Activated CD4-positive, alpha-beta T cell treated with anti-CD3 and anti-CD28 coated beads, Interleukin-2, amount 10 ng/mL, durations not matched to agents 24 days and 14 days (primary cell): ENCODE measurements around the gene TMEM225B. TPM values are rescaled to one million over a fixed set of nuclear protein-coding genes. Genes with fewer than 3 reads are reported as not detected.
A peak's percentile ranks its signal among the peaks of the same experiment; 100 is the strongest.
"Not testable (repeated sequence)": the region's sequence is repeated elsewhere in the genome, so short reads cannot be mapped to it uniquely, and the experiment has no call there.

ENCODE experiments used
- DNase-seq: peaks from one replicate; pipeline ENCODE4 v3.0.0; 2022
- H3K27ac Mint-ChIP-seq: one replicate; pipeline ENCODE4 v1.8.0; 2022; ENCODE audit warnings: mild to moderate bottlenecking, mixed read lengths
- H3K27me3 Mint-ChIP-seq: one replicate; pipeline ENCODE4 v1.8.0; 2022; ENCODE audit warnings: mixed read lengths
- H3K36me3 Mint-ChIP-seq: one replicate; pipeline ENCODE4 v1.8.0; 2022; ENCODE audit warnings: low read depth, mild to moderate bottlenecking, mixed read lengths
- H3K4me1 Mint-ChIP-seq: one replicate; pipeline ENCODE4 v1.8.0; 2021; ENCODE audit warnings: mixed read lengths
- H3K4me3 Mint-ChIP-seq: one replicate; pipeline ENCODE4 v1.8.0; 2022; ENCODE audit warnings: mild to moderate bottlenecking, moderate library complexity, mixed read lengths
- H3K9me3 Mint-ChIP-seq: one replicate; pipeline ENCODE4 v1.8.0; 2021; ENCODE audit warnings: mixed read lengths
- intact Hi-C: fragments of 100-400 bp; cut with micrococcal nuclease; formaldehyde crosslinking; loops from one replicate; pipeline ENCODE4 v1.15.1; 2023
- total RNA-seq: library from RNA; stranded (reverse); gene quantifications from 2 replicates; pipeline ENCODE4 v1.2.3, GENCODE V29; 2022

Gene TMEM225B
- total RNA-seq, 1 donor from 2014 or later = 0.61 TPM

DNA sequence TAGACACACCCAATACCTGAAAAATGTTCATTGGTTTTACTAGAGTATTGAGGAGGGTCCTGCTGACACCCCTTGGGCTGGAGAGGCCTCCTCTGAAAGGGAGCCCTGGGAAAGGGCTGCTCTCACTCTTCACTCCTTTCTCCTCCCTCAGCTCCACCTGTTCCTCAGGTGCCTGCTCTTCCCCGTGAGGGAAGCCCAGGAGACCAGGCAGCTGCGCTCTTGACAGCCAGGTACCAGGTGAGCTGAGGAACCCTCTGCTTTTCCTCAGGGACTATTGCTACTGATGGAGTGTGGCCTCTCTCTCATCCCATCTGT lies 36.4 kb upstream of the TMEM225B start:
- H3K4me1 Mint-ChIP-seq = peaks cover 44% of the 10 kb centered on the region
- H3K36me3 Mint-ChIP-seq = peaks cover 64% of the 10 kb centered on the region
- H3K4me3 Mint-ChIP-seq = no peak overlapping the region
- intact Hi-C loops = no loop called here
- no peak for DNase-seq
- no peaks in the 10 kb centered on the region for H3K9me3 Mint-ChIP-seq
- no peaks in the 10 kb centered on the region for H3K27me3 Mint-ChIP-seq
- H3K27ac Mint-ChIP-seq = no peak overlapping the region

DNA sequence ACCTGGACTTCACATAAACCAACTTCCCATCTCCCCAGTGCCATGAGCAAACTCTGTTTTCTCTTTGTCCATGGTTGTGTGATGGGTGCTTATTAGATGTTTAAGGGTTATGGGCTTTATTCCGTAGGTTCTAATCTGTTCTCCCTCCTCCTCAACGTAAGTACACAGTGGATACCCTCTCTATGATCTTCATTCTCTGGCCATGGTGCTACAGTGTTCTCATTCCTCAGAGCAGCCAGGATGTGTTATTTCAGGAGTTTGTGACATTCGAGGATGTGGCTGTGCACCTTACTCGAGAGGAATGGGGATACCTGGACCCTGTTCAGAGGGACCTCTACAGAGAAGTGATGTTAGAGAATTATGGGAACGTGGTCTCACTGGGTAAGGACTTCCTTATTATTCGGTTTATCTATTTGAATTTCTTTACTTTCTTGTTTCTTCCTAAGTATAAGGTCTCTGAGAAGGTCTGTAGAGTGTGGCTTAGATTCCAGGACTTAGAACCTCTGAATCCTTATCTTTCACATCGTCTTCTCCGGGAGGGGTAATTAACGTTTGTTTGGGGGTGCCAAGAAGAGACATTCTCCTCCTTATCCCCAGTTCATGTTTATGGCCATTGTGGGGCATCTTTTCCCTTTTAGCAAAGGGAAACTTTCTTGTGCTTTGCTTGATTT lies 35.8 kb upstream of the TMEM225B start:
- Mint-ChIP-seq H3K36me3 (peaks cover 60% of the 10 kb centered on the region), H3K27ac (peak overlapping the region; percentile 77), H3K4me3 (peak overlapping the region; percentile 60), H3K27me3 (no peaks in the 10 kb centered on the region), H3K9me3 (no peaks in the 10 kb centered on the region), H3K4me1 (peaks cover 41% of the 10 kb centered on the region)
- DNase-seq = no peak
- intact Hi-C loops = no loop called here

DNA sequence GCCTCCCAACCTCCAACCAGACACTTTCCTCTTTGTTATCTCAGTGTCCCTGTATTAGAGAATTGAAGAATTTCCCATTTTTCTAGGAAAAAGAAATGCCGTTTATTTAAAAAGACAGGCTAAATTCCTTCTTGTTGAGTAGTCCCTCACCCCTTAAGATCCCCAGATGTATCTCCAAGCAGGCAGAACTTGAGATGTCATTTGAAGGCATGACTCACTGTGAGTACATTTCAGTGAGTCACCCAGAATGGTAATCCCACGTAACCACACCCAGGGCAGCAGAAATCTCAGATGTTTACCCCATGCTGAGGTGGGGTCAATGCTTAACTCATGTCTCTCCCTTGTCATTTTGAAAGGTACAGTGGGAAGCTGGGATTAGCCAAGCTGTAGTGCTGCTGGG lies 35.2 kb upstream of the TMEM225B start:
- intact Hi-C loops = no loop called here
- peak; percentile 66 for DNase-seq
- Mint-ChIP-seq H3K36me3 (peaks cover 58% of the 10 kb centered on the region), H3K27me3 (no peaks in the 10 kb centered on the region), H3K4me3 (peak overlapping the region; percentile 60), H3K9me3 (no peaks in the 10 kb centered on the region), H3K4me1 (peaks cover 38% of the 10 kb centered on the region), H3K27ac (peak overlapping the region; percentile 77)

DNA sequence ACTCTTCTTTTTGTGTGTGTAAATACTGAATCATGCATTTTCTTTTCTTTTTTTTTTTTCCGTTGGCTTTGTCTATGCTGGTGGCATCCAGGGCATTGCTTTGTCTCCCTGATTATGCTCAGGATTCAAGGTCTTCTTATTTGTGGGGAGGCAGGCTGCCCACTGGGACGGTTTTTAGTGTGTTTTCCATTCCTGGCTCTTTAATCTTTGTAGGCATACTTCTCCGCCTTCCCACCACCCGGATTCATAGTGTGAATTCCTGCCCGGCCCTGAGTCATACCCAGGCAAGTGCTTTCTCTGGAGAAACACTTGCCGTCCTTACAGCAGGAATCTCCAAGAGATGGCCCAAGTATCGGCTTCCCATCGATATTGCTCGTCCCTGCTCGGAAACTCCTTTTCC lies 34.4 kb upstream of the TMEM225B start:
- H3K4me1 Mint-ChIP-seq = peaks cover 35% of the 10 kb centered on the region
- H3K27ac Mint-ChIP-seq = no peak overlapping the region
- no peaks in the 10 kb centered on the region for H3K9me3 Mint-ChIP-seq
- H3K36me3 Mint-ChIP-seq = peaks cover 55% of the 10 kb centered on the region
- no peak for DNase-seq
- intact Hi-C loops = no loop called here
- H3K4me3 Mint-ChIP-seq = no peak overlapping the region
- no peaks in the 10 kb centered on the region for H3K27me3 Mint-ChIP-seq

DNA sequence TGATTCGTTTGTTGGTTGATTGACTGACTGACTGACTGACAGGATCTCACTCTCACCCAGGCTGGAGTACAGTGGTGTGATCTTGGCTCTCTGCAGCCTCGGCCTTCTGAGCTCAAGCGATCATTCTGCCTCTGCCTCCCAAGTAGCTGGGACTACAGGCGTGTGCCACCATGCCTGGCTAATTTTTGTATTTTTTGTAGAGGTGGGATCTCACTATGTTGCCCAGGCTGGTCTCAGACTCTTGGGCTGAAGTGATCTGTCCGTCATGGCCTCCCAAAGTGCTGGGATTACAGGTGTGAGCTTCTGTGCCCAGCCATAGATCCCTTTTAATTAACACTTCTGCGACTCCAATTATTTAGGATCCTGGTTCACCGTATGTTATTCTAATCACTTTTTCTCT lies 29.3 kb upstream of the TMEM225B start:
- H3K4me3 Mint-ChIP-seq, DNase-seq, H3K27me3 Mint-ChIP-seq, H3K9me3 Mint-ChIP-seq, intact Hi-C loops, H3K27ac Mint-ChIP-seq: not testable (repeated sequence)
- Mint-ChIP-seq H3K4me1 (peaks cover 10% of the 10 kb centered on the region), H3K36me3 (peaks cover 66% of the 10 kb centered on the region)

DNA sequence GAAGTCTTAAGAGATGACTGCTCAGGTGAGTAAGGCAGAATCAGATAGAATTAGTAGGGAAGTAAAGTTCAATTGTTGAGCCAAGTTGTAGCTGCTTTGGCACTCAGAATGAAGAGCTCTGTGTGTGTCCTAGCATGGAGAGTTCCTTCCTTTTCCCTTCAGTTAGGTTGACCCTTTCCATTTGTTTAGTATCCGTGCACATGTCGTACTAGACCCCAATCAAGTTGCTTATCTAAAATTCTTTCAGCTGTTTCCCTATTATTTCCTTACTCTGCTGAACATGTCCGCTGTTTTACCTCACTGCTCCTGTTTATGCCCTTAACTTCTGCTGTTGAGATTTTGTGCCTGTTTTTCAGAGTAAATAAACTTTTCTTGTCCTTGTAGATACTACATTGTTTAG lies 26.3 kb upstream of the TMEM225B start:
- H3K9me3 Mint-ChIP-seq = no peaks in the 10 kb centered on the region
- no peak overlapping the region for H3K27ac Mint-ChIP-seq

DNA sequence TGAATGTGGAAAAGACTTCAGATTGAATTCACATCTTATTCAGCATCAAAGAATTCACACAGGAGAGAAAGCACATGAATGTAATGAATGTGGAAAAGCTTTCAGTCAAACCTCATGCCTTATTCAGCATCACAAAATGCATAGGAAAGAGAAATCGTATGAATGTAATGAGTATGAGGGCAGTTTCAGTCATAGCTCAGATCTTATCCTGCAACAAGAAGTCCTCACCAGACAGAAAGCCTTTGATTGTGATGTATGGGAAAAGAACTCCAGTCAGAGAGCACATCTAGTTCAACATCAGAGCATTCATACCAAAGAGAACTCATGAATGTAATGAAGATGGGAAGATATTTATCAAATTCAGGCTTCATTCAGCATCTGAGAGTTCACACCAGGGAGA lies 24.8 kb upstream of the TMEM225B start:
- intact Hi-C loops = no loop called here
- no peaks in the 10 kb centered on the region for H3K9me3 Mint-ChIP-seq
- no peak overlapping the region for H3K4me3 Mint-ChIP-seq
- peaks cover 7% of the 10 kb centered on the region for H3K4me1 Mint-ChIP-seq
- DNase-seq = no peak
- H3K27me3 Mint-ChIP-seq = no peaks in the 10 kb centered on the region
- H3K27ac Mint-ChIP-seq = no peak overlapping the region
- H3K36me3 Mint-ChIP-seq = peaks cover 48% of the 10 kb centered on the region

More for the DNA sequence above, 26.3 kb upstream of the TMEM225B start:
- Mint-ChIP-seq H3K27me3 (no peaks in the 10 kb centered on the region), H3K36me3 (peaks cover 50% of the 10 kb centered on the region), H3K4me3 (no peak overlapping the region), H3K4me1 (peaks cover 5% of the 10 kb centered on the region)
- no peak for DNase-seq
- intact Hi-C loops = no loop called here

DNA sequence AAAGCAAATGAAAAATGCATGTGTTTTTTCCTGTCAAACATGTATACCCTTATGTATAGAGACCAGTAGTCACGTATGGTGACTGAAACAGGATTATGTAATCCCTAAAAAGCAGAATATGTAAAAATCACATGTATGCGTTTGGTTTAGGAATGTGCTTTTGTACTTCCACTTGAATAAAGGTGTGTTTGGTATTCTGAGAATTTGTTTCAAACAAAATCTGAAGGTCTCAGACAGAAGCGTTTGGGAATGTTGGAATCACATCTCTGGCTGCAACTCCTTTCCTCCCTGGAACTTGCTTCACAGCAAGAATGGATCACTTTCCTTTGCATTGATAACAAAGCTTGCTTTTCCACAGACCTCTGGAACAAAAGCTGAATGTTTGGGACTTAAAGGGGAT lies 21.8 kb upstream of the TMEM225B start:
- Mint-ChIP-seq H3K9me3 (no peaks in the 10 kb centered on the region), H3K27me3 (peaks cover 2% of the 10 kb centered on the region), H3K36me3 (peaks cover 28% of the 10 kb centered on the region), H3K27ac (no peak overlapping the region), H3K4me3 (no peak overlapping the region), H3K4me1 (peaks cover 22% of the 10 kb centered on the region)
- intact Hi-C loops = no loop called here
- DNase-seq = no peak

DNA sequence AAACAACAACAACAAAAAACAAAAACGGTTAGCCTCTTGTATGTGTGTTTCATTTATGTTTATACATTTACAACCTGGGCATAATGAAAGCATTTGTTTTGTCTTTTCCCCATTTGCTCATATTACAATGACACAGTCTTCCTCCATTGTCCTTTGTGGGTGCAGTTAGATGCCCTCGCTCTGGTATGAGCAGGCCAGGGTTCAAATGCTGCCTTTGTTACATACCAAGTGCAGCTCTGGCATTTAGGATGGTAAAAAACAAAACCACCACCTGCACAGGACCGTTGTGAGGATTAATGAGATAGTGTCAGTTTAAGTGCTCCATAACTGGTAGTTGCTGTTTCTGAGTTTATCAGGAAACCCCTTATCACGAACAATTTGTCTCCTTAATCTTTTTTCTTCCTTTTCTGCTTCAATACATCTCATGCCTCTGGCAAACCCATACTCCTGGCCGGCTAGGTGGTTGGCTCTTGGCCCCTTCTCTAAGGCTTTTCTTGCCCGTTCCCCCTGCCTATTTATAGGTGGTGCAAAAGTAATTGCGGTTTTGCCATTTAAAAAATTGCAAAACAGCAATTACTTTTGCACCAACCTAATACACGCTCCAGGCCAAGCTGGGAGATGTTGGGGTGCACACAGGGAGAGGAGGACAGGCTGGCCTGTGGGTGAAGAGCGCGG lies 18.6 kb upstream of the TMEM225B start:
- Mint-ChIP-seq H3K36me3 (no peaks in the 10 kb centered on the region), H3K27me3 (peaks cover 3% of the 10 kb centered on the region), H3K4me3 (peak overlapping the region; percentile 89), H3K27ac (no peak overlapping the region), H3K4me1 (peaks cover 18% of the 10 kb centered on the region), H3K9me3 (no peaks in the 10 kb centered on the region)
- DNase-seq = peak; percentile 43
- intact Hi-C loops = no loop called here

DNA sequence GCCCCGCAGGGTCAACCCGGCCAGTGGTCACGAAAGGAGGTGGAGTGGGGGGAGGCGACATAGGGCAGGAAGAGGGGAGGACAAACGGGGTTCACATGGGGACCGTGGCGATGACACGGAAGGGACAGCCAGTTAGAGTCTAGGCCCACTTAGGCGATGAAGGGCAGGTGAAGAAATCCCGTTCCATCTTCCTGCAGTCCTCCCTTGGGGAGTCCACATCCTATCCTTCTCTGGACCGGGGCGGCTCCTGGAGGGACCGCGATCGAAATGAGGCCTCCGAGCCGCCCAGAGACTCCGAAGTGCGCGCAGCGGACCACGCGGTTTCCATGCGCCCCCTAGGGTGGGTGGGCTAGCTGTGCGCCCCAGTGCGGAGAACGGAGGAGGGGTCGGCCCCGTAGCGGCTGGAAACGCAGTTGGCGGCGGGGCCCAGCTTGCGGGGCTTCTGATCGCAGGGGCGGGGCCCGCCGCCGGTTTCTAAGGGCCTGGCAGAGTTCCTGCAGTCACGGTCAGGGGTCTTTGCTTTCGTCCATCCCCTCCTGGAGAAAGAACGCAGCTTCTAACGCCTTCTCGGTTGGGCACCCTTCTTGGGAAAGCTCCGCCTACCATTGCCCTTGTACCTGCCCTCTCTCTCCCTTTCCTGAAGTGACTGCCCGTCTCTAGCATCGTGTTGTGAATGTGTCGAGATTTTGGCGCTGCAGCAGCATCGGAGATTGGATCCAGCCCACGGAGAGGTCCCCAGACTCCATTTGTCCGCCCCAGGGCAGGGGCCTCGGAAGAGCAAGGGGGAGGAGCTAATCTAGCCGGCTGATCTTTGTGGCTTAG lies 17.9 kb upstream of the TMEM225B start:
- peaks cover 18% of the 10 kb centered on the region for H3K4me1 Mint-ChIP-seq
- intact Hi-C loops = loop anchor here (2.0 kb wide), 1 partner anchor 21 kb away; the partner anchor contains the start of gene ZNF655
- peak; percentile 78 for DNase-seq
- no peaks in the 10 kb centered on the region for H3K36me3 Mint-ChIP-seq
- H3K4me3 Mint-ChIP-seq = peak overlapping the region; percentile 89
- H3K27me3 Mint-ChIP-seq = peaks cover 3% of the 10 kb centered on the region
- H3K9me3 Mint-ChIP-seq = no peaks in the 10 kb centered on the region
- peak overlapping the region; percentile 49 for H3K27ac Mint-ChIP-seq

DNA sequence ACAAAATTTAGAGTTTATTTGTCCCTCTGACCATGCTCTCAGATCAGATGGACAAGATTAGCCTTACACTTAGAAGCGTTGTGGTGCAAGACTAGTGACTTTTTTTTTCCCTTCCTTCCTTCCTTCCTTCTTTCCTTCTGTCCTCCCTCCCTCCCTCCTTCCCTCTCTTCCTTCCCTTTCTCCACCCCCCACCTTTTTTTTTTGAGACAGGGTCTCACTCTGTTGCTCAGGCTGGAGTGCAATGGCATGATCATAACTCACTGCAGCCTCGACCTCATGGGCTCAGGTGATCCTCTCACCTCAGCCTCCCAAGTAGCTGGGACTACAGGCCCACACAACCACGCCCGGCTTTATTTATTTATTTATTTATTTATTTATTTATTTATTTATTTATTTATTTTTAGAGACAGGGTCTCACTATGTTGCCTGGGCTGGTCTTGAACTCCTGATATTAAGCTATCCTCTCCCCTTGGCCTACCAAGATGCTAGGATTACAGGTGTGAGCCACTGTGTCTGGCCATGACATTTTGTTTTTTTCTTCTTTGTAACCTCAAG lies 17.2 kb upstream of the TMEM225B start:
- H3K27ac Mint-ChIP-seq, H3K9me3 Mint-ChIP-seq, H3K36me3 Mint-ChIP-seq, H3K27me3 Mint-ChIP-seq, DNase-seq: not testable (repeated sequence)
- H3K4me1 Mint-ChIP-seq = peaks cover 18% of the 10 kb centered on the region
- H3K4me3 Mint-ChIP-seq = peak overlapping the region; percentile 89
- intact Hi-C loops = loop anchor here (2.0 kb wide), 1 partner anchor 22 kb away; the partner anchor contains the start of gene ZNF655

DNA sequence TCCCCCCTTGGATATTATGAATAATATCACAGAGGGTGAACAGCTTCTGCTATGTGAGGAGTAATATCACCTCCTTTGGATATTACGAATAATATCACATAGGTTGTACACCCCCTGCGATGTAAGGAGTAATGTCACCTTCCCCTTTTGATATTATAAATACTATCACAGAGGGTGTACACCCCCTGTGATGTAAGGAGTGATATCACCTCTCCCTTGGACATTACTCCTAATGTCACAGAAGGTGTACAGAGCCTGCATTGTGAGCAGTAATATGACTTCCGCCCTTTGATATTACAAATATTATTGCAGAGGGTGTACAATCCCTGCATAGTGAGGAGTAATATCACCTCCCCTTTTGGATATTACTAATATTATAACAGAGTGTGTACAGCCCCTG lies 9.2 kb upstream of the TMEM225B start:
- no peaks in the 10 kb centered on the region for H3K27me3 Mint-ChIP-seq
- no peaks in the 10 kb centered on the region for H3K36me3 Mint-ChIP-seq
- intact Hi-C loops = no loop called here
- H3K4me3 Mint-ChIP-seq = no peak overlapping the region
- DNase-seq = no peak
- H3K27ac Mint-ChIP-seq = no peak overlapping the region
- H3K9me3 Mint-ChIP-seq = no peaks in the 10 kb centered on the region
- H3K4me1 Mint-ChIP-seq = no peaks in the 10 kb centered on the region

DNA sequence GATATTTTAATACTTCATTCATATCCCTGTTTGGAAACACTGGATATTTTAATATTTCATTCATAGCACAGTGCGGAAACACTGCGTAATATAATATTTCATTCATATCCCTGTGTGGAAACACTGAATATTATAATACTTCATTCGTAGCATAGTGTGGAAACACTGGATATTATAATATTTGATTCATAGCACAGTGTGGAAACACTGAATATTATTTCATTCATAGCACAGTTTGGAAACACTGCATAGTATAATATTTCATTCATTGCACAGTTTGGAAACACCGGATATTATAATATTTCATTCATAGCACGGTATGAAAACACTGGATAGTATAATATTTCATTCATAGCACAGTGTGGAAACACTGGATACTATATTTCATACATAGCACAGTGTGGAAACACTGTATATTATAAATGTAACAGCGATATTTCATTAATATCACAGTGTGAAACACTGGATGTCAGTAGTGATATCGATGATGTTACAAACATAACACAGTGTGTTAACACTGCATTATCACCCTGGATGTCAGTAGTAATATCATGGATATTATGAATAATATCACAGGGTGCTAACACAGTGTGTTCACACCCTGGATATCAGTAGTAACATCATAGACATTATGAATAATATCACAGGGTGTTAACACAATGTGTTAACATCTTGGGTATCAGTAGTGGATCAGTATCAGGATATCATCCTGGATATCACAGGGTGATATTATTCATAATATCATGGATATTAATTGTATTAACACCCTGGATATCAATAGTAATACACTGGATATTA lies 2.9 kb upstream of the TMEM225B start:
- DNase-seq = no peak
- H3K4me3 Mint-ChIP-seq = no peak overlapping the region
- H3K36me3 Mint-ChIP-seq = no peaks in the 10 kb centered on the region
- H3K4me1 Mint-ChIP-seq = no peaks in the 10 kb centered on the region
- intact Hi-C loops = no loop called here
- no peaks in the 10 kb centered on the region for H3K27me3 Mint-ChIP-seq
- H3K9me3 Mint-ChIP-seq = no peaks in the 10 kb centered on the region
- H3K27ac Mint-ChIP-seq = no peak overlapping the region
